CD4-positive, alpha-beta T cell treated with Interleukin-17A for 1 hour (primary cell): Measurements from ENCODE around the gene SFMBT1.

ENCODE experiments used
- DNase-seq: peaks from one replicate; pipeline ENCODE4 v3.0.0-alpha.2; 2020

Gene SFMBT1, protein sequence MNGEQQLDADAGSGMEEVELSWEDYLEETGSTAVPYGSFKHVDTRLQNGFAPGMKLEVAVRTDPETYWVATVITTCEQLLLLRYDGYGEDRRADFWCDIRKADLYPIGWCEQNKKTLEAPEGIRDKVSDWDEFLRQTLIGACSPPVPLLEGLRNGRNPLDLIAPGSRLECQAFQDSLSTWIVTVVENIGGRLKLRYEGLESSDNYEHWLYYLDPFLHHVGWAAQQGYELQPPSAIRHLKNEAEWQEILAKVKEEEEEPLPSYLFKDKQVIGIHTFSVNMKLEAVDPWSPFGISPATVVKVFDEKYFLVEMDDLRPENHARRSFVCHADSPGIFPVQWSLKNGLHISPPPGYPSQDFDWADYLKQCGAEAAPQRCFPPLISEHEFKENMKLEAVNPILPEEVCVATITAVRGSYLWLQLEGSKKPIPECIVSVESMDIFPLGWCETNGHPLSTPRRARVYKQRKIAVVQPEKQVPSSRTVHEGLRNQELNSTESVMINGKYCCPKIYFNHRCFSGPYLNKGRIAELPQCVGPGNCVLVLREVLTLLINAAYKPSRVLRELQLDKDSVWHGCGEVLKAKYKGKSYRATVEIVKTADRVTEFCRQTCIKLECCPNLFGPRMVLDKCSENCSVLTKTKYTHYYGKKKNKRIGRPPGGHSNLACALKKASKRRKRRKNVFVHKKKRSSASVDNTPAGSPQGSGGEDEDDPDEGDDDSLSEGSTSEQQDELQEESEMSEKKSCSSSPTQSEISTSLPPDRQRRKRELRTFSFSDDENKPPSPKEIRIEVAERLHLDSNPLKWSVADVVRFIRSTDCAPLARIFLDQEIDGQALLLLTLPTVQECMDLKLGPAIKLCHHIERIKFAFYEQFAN

DNA sequence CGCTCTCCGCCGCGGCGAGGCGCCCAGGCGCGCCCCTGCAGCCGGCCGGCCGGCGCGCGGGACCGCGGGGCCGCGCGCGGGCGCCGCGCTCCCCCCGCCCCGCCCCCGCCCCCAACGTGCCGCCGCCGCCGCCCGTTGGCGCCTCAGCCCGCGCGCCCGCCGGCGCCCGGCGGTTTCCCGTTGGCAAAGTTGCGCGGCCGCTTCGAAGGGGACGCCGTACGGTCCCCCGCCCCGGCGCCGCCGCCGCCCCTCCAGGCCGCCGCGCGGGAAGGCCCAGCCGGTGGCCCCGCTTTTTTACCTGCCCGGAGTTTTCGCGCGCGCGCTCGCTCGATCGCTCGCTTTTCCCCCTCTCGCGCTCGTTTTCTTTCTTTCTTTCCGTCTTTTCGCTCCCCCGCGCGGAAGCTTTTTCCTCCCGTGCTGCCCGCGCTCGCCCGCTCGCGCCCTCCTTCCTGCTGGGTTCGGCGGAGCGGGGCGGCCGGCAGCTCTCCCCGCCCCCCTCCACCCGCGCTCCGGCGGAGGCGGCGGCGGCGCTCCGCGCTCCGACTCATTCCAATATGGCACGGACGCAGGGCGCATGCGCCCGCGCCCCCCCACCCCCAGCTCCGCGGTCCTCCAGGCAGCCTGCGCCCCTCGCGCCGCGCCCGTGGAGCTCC lies at the start of gene SFMBT1:
Gene SFMBT1 (minus strand): TSS at position 556 of the 653 bp plus-strand sequence. CDS start 76,945 bp downstream, outside the sequence.
- peak; percentile 82 for DNase-seq

DNA sequence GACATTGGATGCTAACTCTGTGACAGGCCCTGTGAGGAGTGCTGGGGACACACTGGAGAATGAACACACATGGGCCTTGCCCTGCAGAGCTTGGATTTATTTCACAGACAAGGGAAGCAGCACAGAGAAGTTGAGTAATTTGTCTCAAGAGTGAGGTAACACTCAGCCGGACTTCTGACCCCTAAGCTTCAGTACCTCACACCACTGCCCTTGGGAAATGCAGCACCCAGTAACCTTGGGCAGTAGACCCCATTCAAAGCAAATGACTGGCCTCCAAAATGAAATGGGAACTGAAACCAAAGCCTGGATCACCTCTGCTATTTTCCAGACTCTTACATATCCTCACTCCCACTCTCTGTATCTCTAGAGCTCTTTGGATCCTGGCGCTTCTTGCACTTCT lies 47.1 kb upstream of the SFMBT1 start:
- no peak for DNase-seq

DNA sequence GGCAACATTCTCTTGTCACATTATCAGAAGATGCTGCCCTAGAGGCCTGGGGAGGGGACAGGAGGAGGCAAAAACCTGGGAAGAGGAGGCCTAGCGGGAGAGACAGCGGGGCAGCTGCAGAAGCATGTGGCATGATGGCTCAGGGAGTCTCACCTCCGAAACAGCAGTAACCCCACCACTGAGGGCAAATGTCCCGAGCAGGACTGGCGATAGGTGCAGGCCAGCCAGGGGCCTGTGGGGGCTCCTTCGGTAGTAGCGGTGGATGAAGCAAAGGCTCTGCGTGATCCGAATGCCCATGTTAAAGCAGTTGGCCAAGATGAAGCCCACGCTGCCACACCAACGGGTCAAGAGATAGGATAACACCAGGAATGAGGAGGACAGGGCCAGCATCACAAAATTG lies 46.3 kb upstream of the SFMBT1 start:
- no peak for DNase-seq

DNA sequence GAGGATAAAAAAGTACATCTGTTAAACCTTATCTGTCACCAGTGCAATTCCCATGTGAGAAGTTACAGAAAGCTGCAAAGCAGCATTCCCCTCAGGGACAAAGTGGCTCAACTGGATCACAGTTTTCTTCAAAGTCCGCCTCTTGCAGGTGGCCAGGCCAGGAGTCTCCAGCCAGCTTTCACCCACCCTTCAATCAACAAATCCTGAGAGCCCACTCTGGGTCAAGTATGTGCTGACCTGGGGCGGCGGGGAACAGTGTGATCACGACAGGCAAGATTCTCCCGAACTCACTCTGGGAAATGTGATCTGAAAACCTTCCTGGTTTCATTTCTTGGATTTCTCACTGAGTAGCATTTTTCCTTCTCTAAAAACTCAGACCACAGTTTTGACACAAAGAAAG lies 45.1 kb upstream of the SFMBT1 start:
- no peak for DNase-seq

DNA sequence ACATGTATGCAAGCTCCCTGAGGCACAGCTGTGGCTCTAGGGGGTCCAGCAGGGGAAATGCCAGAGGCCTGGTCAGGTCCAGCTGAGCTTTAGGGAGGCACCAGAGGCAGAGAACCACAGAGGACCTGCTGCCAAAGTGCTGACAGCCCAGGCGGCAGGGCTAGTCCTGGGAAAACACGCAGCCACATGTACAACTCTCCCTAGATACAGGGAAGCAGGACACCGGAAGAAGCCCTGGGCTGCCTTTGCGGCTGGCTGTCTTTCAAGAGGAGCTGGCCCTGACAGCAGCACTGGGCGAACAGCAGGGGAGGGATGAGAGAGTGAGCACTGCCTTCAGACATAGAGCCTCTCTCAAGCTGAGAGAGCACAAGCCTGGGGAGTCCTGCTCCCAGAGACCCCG lies 43.6 kb upstream of the SFMBT1 start:
- no peak for DNase-seq

DNA sequence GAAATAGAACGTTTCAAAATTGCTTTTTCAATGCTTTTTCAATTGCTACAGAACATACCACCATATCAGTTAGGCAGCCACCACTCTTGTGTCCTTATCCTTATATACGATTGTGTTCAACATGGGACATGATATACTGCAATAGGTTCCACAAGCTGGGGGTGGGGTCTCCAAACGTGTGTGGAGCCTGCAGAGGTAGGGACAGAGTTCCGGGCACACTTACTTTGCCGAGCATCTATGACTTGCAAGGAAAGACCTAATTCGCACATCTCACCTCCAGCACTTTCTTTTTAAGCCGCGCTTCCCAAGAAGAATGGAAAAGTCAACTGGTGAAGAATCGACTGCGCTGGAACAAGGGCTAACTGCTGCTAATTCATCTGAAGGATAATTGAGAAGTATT lies 39.6 kb upstream of the SFMBT1 start:
- DNase-seq, result no peak

DNA sequence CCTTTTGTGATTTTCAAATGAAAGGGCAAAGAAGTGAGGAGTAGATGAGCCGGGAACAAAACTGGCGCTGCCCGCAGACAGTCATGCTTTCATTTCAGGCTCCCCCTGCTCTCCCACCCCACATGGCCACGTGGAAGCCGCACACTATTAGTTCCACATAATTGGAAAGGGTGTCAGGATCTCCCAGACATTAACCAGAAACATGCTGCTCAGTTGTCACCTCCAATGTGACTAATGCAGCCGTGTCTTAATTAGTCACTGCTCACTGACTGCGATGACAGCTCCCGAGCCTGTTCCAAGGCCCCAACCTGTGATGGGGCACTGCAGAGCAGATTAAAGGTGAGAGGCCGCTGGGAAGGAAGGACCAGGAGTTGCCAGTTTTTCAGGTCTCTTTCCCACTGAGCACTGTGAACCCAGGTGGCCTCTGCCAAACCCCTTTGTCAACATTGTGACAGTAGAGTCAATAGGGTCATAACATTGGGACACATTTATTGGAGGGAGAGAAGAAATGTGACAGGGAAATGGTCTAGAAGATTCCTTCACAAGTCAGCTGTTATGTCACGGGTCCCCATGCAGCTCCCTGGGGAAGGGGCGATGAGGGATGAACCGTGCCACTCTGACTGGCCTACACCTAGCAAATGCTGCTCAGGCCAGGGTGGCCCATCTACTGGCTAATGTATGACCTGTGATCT lies 38.6 kb upstream of the SFMBT1 start:
- DNase-seq, result no peak

DNA sequence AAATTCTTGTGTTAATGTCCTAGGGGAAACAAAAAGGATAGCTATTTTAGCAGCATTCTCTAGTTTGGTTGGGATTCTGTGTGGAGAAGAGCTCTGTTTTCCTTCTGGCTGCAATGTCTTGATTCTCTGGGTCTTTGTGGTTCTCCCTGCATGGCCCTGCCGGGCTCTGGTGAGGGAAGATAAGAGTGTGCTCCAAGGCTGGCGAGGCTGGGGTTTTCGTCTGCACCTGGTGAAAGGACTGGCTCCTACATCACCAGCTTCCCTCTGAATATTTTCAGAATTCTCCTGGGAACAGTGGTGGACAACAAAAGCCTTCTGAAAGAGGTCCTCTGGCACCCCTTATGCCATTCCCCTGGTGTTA lies 38.1 kb upstream of the SFMBT1 start:
- DNase-seq, result no peak

DNA sequence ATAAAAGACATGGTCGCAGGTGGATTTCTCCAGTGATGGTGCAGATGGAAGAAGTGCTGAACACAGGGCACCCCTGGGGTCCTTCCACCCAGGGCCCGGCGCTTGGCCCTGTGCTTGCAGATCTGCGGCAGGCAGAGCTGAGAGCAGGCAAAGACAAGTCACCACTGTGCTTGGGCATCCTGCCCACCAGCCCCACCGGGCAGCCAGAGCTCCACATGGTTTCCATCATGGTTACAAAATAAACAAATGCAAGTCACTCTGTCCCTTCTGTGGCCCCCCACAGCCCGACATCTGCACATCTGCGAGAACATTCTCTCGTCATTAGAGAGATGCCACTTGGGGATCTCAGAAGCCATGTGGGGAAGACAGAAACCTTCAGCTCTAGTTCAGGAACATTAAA lies 37.6 kb upstream of the SFMBT1 start:
- no peak for DNase-seq

DNA sequence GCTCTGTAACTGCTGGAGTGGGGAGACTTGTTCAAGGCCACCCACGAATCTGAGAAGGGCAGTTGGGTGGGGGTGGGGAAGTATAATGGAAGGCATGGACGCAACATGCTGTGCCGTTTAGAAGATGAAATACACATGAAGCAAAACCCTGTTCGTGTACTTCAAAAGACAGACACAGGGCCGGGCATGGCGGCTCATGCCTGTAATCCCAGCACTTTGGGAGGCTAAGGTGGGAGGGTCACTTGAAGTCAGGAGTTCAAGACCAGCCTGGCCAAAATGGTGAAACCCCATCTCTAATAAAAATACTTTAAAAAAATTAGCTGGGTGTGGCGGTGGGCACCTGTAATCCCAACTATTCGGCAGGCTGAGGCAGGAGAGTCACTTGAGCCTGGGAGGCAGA lies 36.9 kb upstream of the SFMBT1 start:
- no peak for DNase-seq

DNA sequence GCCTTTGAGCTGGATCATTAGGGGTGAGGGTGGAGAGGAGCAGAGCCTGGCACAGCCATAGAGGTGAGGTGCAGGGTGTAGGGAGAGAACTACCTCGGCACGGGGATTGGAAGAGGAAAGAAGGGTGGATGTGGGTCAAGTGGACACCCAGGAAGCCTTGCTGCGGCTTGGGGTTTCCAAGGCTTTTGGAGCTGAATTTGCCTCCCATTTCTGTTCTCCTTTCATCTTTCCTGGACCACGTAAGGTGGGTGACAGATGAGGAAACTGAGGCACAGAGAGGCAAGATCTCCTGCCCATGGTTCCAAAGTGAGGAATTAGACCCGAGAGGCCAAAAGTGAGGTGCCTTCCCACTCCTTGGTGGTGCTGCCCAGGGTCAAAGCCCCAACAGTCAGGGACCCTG lies 35.4 kb upstream of the SFMBT1 start:
- no peak for DNase-seq

DNA sequence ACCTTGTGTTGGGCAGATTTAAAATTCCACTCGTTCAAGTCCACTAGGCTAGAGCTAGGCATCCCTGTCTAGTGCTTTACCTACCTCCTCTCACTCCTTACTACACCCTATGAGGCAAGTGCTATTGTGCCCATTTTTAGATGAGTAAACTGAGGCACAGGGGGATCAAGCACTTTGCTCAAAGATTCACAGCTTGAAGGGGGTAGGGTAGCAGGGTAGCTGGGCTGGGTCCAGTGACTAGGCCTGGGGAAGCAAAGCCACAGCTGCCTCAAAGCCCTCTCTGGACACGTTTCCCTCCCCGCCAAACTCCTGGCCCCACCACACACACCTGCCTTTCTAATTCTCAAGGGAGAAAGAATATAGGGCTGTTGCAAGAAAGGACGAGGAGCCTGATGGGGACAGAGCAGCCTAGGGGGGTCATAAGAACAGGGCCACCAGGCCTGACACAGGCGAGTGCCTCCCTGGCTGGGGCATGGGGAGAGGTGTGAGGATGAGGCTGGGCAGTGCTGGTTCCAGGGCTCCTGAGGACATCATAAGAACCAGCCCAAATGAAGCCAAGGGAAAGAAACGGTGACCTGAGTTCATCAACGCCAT lies 34.8 kb upstream of the SFMBT1 start:
- no peak for DNase-seq

DNA sequence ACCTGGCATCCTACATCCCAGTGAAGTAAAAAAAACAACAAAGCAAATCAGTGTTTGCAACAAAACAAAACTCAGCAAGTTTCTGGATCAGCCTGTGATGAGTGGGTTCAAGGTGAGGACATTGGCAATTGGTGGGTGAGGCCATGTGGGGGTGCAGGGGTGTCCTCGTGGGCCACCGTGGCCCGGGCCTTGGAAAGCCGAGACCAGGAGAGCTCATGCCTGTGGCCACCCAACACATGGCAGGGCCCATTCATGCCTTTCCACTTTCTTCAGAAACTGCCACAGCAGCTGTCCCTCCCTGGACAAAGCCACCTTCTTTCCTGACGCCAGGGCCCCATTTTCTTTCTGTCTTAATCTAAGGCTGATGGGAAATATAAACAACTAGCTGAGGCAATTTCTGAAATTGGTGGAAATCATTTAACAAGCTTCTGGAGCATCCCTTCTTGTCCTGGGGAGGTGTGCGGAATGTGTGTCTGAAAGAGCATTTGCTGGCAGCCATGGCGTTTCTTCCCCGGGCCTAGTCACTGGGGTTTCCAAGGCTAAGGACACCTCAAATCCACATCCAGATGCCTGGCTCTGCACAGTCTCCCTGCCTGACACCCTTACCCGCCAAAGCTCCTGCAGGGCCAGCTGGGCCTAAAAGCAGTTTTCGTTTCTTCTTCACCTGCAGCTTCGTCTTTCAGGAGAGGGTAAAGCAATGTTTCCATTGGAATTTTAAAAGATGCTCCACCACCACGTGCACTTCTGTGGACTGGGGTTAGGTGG lies 34.1 kb upstream of the SFMBT1 start:
- no peak for DNase-seq

DNA sequence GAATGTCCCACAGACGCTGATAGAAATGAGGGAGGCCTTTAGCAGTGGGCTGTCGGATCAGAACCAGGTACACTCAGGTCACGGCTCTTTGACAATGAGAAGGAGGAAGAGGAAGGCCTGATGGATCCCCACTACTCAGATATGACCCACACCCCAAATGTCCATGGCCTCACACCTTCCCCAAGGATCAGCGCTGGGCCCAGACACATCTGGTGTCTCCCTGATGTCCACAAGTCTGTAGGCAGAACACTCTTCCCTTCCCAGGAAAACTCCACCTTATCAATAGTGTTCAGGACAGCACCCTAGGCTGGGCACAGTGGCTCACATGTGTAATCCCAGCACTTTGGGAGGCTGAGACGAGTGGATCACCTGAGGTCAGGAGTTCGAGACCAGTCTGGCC lies 33.3 kb upstream of the SFMBT1 start:
- no peak for DNase-seq

DNA sequence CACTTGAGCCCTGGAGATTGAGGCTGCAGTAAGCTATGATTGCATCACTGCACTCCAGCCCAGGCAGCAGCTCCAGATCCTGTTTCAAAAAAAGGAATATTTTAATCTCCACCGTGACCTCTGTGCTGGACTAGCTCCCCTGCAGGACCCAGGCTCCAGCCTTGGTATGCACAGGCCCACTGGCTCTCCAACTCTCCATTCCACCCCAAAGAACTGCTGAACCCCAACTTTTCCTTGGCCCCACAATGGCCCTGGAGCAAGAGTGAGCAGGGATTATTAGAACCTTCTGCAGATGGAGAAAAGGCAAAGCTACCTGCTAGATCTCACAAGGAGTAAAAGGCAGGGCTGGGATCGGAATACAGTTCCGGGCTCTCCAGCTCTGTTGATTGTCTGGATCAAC lies 32.8 kb upstream of the SFMBT1 start:
- DNase-seq, result no peak

DNA sequence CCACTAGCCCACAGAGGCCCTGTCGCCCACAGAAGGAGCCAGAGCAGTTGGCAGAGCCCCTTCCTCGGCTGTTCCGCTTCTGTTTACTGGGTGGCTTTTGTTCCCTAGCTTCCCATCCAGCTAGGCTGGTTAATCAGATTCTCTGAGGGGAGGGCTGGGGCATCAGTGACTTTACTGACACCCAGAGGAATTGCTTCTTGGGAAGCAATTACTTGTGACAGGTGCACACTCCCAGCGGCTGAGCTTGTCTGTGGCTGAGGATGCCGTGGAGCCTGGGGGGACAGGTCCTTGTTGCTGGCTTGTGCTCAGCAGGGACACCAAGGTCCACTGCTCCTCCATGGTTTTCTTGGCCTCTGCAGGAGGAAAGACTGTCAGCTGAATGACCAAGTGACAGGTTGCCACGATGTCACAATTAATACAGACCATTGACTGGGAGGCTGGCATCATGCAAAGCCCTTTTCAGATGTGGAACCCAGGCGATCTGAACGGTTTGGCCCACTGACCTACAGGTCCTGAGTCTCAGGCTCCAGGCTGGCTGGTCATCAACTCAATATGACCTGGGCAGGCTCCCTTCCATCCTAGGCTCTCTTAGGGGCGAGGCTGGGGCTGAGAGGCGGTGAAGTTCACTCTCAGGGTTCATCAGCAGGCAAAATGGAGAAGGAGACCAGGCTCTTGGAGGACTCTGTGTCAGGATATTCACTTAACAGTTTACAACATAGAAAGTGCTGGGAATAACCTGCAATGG lies 31.8 kb upstream of the SFMBT1 start:
- DNase-seq, result no peak

DNA sequence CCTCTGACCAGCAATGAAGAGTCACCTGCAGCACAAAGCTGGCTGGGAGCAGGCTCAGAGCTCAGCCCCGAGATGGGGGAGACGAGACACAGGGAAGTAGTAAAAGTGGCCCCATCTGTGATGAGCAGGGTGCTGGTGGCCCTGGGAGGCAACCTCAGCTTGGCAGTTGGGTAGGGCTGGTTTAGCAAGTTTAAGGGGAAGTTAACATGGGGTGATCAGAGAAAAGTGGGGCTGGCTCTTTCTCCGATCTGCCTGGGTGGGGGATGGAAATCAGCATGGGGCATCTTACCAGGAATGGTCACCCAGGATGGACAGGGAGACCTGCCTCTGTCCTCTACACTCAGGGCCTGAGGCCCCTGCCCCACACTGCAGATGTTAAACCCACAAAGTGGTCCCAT lies 29.9 kb upstream of the SFMBT1 start:
- no peak for DNase-seq

DNA sequence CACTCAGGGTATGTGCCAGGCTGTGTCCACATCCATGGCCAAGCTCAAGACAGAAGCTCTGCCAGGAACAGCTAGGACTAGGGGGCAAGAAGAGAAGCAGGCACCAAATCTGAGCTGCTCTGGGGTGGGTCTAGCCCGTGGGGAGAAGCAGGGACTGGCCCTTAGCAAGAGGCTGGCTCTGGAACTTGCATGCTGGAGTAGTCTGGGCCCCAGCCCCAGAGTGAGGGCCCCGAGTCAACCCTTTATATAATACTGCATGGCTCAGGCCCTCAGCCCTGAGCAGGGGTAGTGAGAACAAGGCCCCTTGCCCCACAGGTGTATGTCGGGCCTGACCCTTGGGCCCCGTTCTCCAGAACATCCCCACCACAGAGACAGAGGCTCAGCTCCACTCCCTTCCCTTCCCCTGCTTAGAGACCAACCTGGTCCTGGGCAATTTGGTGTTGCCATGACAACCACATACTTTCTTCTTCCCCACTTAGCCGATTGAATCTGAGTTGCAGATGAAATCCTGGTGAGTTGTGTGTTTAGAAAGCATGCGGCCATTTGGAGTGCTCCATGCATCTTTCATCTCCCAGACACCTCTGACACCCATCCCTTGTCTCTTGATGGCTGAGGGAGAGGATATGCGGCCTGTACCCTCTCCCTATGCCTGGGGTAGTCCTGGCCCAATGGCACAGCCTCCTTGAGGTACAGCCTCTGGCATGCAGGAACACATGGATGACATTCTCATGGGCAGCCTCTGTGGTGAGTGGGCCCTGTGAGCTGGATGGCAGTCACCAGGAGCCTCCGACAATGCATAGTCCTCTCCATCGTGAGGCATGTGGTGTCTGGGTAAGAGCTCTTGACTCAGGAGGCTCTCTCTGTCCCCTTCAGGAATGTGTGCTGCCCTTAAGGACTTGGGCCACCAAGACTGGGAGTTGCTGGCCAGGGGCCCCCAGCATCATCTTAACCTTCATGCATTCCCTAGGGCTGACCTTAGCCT lies 29.2 kb upstream of the SFMBT1 start:
- no peak for DNase-seq

DNA sequence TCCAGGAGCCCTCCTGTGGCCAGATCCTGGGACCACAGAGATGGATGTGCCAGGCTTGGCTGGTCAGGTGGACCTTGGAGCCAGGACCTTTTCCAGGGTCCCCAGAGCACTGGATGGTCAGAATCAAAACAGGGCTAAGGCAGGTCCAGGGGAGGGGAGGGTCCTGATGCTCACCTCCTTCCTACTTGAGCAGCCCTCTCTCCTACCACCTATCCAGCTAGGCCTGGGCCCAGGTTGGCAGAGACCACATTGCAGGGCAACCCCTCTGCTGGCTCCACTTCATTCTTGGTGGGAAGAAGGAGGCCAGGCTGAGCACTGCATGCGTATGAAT lies 28.5 kb upstream of the SFMBT1 start:
- DNase-seq, result no peak
